ENCODE measurements around the gene TSPAN31. TPM values are rescaled to one million over a fixed set of nuclear protein-coding genes. Genes with fewer than 3 reads are reported as not detected.

TSPAN31 gene
- total and polyA plus RNA-seq, 9 of the 15 experiments (the other 6 are each of a cell fraction or from before 2014, with no cell fraction given) = 11.3 to 26.4 (median 14.3) TPM

DNA sequence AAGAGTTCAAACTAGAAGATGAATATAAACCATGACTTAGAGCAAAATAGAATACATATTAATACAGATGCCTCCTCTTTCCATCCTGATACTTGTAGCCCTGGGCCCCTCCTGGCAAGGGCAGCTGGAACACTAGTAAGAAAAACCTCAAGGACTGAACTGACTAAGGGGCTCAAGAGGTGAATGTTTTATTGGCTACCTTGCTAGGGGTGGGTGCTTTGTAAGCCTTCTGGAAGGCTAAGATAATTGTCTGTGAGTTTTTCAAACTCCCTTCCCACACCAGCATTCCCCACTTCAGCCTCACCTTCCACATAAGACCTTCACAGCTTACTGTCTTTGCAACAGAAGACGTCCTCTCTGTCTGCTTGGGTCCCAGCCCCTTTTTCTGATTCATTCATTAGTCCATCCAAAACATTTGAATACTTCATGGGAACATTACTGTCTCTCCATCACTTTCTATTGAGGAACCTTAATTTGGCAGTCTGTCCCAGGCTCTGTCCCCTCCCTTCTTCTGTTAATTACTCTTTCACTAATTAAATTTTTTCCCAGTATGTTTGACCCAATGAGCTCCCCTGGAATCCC is 9.0 kb downstream of the TSPAN31 start:
- FAIRE-seq (peak; percentile 67), ATAC-seq (no peak), DNase-seq (ENCODE audit: extremely low read depth in 1 of 4, low spot score in 3 of 4) (peak in 1 of 4 experiments; percentile 68)
- intact Hi-C loops (cut with micrococcal nuclease) = loop anchor here (2.0 kb wide), 1 partner anchor 19 kb away; the partner anchor contains the start of genes EEF1AKMT3 and METTL1
- peak; percentile 27; the same call in 1 of the 2 replicates for TF ChIP-seq ARID1B (IDR thresholded peaks at IDR 0.05)
- 0 out of 2 replicates have a peak, but pooled peaks have one; percentile 18 for TF ChIP-seq LEF1 (IDR thresholded peaks at IDR 0.05)
- TF ChIP-seq CTBP1 (IDR thresholded peaks at IDR 0.05; ENCODE audit: borderline replicate concordance) = no peak
- no peak for TF ChIP-seq HES1 (IDR thresholded peaks at IDR 0.05; ENCODE audit: low read depth)
- peak; percentile 19; the same call in 1 of the 2 replicates for TF ChIP-seq CBFA2T3 (IDR thresholded peaks at IDR 0.05)
- peak; percentile 27 for TF ChIP-seq TCF3 (CRISPR knock-in tag; IDR thresholded peaks at IDR 0.05)
- Histone ChIP-seq H3K36me3 (ENCODE audit: control insufficient read depth, insufficient read depth, low read length) (peaks cover 39% of the 10 kb centered on the region), H3K79me2 (ENCODE audit: control insufficient read depth, insufficient read depth, low read length) (peaks cover 47% of the 10 kb centered on the region), H3K9me3 (replicated peaks; ENCODE audit: control insufficient read depth, insufficient read depth, low read depth, low read length) (no peaks in the 10 kb centered on the region), H3K4me2 (ENCODE audit: insufficient read depth, low read length) (peak overlapping the region; percentile 94), H3K27ac (ENCODE audit: extremely low read depth, low read depth, low read length) (peak overlapping the region; percentile 71), H3K27me3 (ENCODE audit: control insufficient read depth in 2 of 2, insufficient read depth in 2 of 2, low read length in 2 of 2) (no peaks in the 10 kb centered on the region), H3K4me1 (replicated peaks in 1 of 2; ENCODE audit: control insufficient read depth in 2 of 2, insufficient read depth in 2 of 2, low read length in 2 of 2) (peaks cover 39 to 40% of the 10 kb centered on the region in 2 experiments), H4K20me1 (replicated peaks; ENCODE audit: control insufficient read depth, insufficient read depth, low read length) (no peaks in the 10 kb centered on the region), H3K9me1 (ENCODE audit: control insufficient read depth, insufficient read depth, low read length) (no peaks in the 10 kb centered on the region), H3K9ac (ENCODE audit: insufficient read depth in 1 of 2, low read depth in 2 of 2, low read length in 2 of 2) (peak overlapping the region in 1 of 2 experiments; percentile 41; a peak in 1 of 4 replicates), H2AFZ (ENCODE audit: low read depth, low read length) (peak overlapping the region; percentile 64), H3K4me3 (0 out of 2 replicates have a peak overlapping the region, but pooled peaks have one; percentile 9)
- BruUV-seq (replicated peaks) = no TSS peak
- POLR2A ChIA-PET = interaction anchor here (0.9 to 1.0 kb wide), 4 partner anchors 8 to 22 kb away, joined by 3 to 5 read pairs (median 3); partner anchors contain the start of genes EEF1AKMT3 and METTL1
- in situ Hi-C loops (cut with MboI) = no loop called here
- CTCF ChIA-PET (ENCODE audit: low intra/inter-chr PET ratio) = no interaction called here
- 29% methylated on average over 1 of the region's 1 CpG for WGBS (ENCODE audit: insufficient coverage, low coverage, missing lambda C conversion rate)

Measured in K562 (cell line).